ENCODE measurements around the gene FNDC4. TPM values are rescaled to one million over a fixed set of nuclear protein-coding genes. Genes with fewer than 3 reads are reported as not detected.

FNDC4 gene
- total RNA-seq, 1 experiment from 2014 or later, result 9.0 TPM

DNA sequence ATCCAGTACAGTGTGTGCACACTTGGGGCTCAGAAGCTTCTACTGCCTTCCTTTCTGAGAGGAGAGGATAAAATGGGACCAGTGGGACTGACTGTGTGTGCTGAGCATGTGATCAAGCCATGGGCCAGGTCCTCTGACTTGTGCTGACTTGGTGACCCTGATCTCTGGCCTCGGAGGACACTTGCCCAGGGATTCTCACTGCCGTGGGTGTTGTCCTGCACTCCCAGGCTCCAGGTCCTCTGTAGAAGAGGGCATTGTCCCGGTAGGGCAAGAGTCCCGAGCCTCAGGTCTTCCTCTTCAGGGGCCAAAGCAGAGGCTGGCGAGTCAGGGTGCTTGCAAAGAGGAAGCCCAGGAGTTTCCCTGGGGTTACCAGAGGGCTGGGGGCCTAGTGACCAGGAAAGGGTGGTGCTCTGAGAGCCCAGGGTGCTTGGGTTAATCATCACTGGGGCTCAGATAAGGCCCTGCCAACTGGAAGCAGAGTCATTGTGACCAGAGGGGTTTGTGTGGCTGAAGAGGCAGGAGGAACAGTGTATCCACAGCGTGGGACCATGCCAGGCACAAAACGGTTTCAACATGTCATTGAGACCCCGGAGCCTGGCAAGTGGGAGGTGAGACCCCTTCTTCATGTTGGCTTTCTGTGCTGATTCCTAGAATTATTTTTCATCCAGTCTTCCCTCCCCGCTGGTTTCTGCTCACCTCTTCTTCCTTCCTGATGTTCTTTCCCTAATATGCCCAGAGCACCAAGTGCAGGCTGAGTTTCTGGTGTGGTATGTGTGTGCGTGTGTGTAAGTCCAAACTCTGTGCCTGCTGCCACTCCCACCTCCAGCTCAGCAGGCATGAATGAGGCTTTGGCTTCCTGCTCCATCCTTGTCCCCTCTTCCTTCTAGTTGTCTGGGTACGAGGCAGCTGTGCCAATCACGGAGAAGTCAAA lies 1.6 kb upstream of the FNDC4 start, which contains the start of gene GCKR:
GCKR (plus strand) TSS at position 483 of the 931 bp plus-strand sequence; CDS start at position 549, 66 bp downstream.
- DNase-seq (ENCODE audit: low read depth), result peak; percentile 72
- in situ Hi-C loops (cut with HindIII; ENCODE audit: low pct_unique_long_range_greater_than_20kb, low sequenced_read_pairs), result no loop called here

DNA sequence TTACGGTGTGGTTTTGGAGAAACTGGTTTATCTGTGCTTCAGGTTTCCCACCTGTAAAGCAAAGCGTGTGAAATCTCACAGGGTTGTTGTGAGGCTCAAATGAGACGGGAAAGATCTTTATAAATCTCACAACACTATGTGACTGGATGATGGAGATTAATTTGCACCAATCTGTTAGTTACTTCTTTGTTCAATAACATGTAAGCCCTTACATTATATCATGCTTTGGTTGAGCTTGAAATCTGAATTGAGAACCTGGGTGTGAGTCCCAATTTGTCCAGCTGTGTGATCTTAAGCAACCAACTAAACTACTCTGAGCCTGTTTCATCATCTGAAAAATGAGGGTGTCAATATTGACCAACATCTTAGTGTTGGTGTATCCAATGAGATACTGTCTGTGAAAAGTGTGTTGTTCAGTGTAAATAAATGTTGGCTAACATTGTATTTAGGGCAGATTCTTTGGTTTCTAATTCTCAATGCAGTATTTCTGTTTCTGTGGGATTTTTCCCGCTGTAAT lies 898 bp upstream of the FNDC4 start:
- in situ Hi-C loops (cut with HindIII; ENCODE audit: low pct_unique_long_range_greater_than_20kb, low sequenced_read_pairs), result no loop called here
- DNase-seq (ENCODE audit: low read depth), result no peak

DNA sequence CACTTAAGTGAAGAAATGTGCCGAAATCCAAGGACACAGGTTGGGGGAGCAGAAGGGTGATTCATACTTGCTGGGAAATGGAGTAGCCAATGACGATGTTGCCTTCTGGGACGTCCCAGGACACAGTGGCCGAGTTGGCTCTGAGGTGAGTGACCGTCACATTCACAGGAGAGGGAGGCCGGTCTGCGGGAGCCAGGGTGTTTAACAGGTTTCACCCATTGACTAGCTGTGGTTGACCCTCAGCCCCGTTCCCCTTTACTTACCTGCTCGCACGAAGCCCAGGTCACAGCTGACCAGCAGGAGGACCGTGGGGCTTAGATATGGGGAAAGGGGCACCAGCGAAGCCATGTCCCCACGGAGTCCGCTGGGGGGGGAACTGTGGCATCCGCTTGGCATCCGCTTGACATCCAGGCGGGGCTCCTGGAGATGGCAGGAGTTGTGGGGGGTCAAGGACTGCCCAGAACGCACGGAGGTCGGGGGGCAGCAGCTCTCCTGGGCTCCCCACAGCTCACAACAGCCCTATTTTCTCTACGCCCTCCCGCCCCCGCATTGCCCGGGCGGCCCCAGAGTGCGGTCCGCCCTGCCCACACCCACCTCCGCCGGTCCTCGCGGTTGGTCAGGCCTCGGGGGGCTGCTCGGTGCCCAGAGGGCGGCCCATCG lies 586 bp downstream of the FNDC4 start:
- in situ Hi-C loops (cut with HindIII; ENCODE audit: low pct_unique_long_range_greater_than_20kb, low sequenced_read_pairs), result no loop called here
- no peak for DNase-seq (ENCODE audit: low read depth)

DNA sequence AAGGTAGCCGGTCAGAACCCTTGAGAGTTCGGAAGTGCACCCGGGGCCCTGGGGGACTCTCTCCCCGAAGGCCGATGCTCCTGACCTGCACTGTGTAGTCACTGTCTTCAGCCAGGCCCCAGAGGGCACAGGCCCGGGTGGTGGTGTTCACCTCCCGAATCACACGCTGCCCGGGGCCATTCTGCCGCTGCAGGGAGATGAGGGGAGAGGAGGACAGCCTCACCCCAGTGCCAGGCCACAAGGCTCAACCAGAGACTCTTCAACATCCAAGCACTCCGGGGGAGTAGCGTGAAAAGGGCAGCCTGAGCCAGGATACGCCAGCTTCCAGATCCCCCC lies 1.1 kb downstream of the FNDC4 start:
- no peak for DNase-seq (ENCODE audit: low read depth)
- in situ Hi-C loops (cut with HindIII; ENCODE audit: low pct_unique_long_range_greater_than_20kb, low sequenced_read_pairs), result no loop called here

DNA sequence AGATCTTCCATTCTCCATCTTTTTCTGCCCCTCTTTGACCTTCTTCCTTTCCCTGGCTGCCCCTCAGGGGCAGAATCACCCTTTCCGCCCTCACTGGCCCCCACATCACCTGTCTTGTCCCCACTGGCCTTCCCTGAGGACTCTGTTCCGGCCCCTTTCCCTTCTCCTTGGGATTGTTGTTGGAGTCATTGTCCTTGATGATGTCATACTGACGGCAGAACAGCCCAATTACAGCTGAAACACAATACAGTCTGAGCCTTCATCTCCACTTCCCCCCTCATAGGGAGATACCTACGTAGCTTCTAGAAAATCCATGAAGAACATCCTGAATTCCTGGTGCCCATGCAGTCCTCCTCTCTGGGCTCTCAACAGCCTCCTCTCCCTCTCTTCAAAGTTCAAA lies 2.4 kb downstream of the FNDC4 start:
- in situ Hi-C loops (cut with HindIII; ENCODE audit: low pct_unique_long_range_greater_than_20kb, low sequenced_read_pairs), result no loop called here
- no peak for DNase-seq (ENCODE audit: low read depth)

DNA sequence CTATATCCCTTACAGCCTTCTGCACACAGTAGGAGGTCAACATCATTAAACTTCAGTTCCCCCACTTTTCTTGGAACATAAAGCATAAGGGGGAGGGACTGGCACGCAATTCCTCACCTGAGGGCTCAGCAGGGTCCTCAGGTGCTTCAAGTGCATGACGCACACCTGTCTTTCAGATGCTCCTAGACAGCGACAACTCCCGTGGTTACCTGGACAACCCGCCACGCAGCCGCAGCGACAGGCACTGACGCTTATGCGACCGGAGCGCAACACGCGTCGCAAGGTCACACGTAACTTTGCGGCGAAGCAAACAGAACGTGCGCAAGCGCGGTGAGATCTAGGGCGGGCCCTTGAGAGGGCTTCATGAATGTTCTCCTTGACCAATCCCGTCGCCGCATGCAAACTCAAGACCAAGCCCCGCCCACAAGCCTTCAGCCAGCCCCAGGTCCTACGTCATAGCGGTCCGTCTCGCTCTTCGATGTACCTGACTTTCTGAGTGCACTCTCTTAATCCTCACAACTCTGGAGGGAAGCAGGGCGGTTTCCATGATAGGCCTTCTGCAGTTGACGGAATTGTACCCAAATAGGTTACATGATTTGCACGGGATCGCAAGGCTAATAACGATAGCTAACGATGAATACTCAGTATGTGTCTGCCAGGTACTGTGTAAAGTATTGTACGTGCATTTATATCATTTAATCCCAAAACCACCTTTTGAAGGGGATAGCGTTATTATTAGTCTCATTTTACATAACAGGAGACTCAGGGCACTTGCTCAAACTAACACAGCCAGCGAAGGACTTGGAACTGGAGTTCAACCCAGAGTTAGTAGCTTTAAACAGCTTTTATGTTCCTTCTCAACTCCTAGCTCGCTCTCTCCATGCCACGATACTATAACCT lies 5.3 kb downstream of the FNDC4 start, which contains the start of gene IFT172:
IFT172 (minus strand) TSS at position 246 of the 900 bp plus-strand sequence; CDS start at position 156, 90 bp downstream.
- peak; percentile 99 for DNase-seq (ENCODE audit: low read depth)

DNA sequence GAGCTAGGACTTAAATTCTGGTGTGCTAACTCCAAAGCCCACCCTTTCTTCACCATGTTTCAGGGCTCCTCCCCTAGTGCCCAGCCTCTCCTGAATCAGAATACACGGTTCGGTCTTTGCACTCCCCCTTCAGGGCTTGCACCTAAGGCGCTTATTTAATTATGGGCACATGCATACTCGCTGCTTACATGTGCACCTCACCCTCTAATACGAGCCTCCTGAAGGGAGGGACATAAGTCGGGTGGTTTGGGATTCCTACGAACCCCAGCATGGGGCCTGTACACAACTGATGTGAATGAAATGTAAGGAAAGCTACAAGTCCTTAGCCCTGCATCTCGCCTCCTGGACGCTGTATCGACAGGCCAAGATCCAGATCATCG lies 5.9 kb downstream of the FNDC4 start:
- no peak for DNase-seq (ENCODE audit: low read depth)
- in situ Hi-C loops (cut with HindIII; ENCODE audit: low pct_unique_long_range_greater_than_20kb, low sequenced_read_pairs), result no loop called here

More for the DNA sequence above, 5.3 kb downstream of the FNDC4 start, which contains the start of gene IFT172:
- in situ Hi-C loops (cut with HindIII; ENCODE audit: low pct_unique_long_range_greater_than_20kb, low sequenced_read_pairs), result no loop called here

DNA sequence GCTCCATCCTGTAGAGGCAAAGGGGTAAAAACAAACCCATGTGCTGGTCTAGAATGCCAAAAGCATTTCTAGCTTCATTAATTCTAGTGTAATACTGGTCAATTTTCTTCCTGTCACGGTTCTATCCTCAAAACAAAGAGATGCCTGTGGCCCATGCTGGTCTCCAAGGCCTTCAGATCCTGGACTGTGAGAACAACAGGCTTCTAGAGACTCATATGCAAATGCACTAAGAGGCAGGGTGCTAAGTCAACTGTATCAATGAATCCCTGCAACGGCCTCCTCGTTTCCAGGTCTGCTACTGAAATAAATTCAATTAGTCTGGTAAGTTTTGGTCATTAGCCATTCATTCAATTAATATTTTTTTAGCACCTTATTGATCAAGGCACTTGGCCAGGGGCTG lies 9.5 kb downstream of the FNDC4 start:
- in situ Hi-C loops (cut with HindIII; ENCODE audit: low pct_unique_long_range_greater_than_20kb, low sequenced_read_pairs), result no loop called here

DNA sequence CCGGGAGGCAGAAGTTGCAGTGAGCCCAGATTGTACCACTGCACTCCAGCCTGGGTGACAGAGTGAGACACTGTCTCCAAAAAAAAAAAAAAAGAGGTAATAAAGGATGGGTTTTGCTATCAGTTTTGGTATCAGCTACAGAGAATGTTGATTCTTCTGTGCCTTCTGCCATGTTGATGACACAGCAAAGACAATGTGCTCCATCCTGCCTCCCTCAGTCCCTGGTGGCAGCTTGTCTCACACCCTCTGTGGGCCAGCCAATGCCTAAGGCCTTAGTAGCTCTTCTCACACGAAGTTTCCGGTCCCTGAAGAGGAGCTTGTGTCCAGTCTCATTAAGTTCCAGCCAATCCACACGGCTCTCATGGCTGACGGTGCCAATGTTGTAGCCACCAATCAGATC lies 23.0 kb downstream of the FNDC4 start:
- DNase-seq (ENCODE audit: low read depth), result no peak
- in situ Hi-C loops (cut with HindIII; ENCODE audit: low pct_unique_long_range_greater_than_20kb, low sequenced_read_pairs), result no loop called here

More for the DNA sequence above, 9.5 kb downstream of the FNDC4 start:
- DNase-seq (ENCODE audit: low read depth), result no peak

DNA sequence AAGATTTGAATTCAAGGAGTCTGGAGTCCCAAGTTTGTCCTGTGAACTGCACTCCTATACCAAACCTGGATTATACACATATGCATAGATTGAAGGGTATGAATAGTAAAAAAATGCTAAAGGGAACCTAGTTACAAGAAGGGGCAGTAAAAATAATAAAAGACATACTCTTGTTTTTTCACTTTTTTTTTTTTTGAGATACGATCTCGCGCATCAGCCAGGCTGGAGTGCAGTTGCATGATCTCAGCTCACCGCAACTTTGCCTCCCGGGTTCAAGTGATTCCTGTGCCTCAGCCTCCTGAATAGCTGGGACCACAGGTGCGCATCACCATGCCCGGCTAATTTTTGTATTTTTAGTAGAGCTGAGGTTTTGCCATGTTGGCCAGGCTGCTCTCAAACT lies 30.6 kb downstream of the FNDC4 start:
- DNase-seq (ENCODE audit: low read depth), result no peak
- in situ Hi-C loops (cut with HindIII; ENCODE audit: low pct_unique_long_range_greater_than_20kb, low sequenced_read_pairs), result no loop called here

DNA sequence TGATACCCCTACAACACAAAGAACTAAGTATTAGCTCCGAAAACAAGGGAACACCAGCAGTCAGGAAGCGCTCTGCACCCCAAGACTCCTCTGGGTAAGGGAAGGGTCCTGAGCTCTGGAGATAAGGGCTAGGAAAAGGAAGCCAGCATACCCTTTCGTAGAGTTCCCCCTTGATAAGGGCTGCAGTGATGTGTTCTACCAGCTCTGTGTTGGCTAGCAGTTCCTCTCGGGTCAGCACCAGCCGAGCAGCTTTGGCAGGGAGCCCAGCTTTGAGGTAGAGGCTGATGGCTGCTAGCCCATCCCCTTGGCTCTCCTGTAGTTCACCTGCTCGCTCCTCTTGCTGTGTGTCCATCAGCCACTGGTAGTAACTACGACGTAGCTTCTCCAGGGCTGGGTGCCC lies 33.9 kb downstream of the FNDC4 start:
- in situ Hi-C loops (cut with HindIII; ENCODE audit: low pct_unique_long_range_greater_than_20kb, low sequenced_read_pairs), result no loop called here
- DNase-seq (ENCODE audit: low read depth), result no peak

DNA sequence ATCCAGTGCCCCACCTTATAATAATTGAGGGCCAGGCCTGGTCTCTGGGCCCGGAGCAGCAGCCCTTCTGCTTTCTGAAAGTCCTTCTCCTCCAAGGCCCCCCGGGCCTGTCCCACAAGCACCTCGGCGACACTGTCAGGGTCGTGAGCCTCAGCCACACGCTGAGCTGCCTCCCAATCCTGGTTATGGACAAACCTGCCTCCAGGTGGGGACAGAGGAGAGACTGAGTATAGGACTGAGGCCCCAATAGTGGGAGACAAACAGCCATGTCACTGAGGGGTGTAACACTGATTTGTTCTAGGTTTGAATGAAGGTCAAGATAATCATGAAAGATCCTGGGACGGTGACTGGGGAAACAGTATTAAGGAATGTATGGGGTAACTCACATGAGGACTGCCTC lies 41.0 kb downstream of the FNDC4 start:
- DNase-seq (ENCODE audit: low read depth), result no peak
- in situ Hi-C loops (cut with HindIII; ENCODE audit: low pct_unique_long_range_greater_than_20kb, low sequenced_read_pairs), result no loop called here

DNA sequence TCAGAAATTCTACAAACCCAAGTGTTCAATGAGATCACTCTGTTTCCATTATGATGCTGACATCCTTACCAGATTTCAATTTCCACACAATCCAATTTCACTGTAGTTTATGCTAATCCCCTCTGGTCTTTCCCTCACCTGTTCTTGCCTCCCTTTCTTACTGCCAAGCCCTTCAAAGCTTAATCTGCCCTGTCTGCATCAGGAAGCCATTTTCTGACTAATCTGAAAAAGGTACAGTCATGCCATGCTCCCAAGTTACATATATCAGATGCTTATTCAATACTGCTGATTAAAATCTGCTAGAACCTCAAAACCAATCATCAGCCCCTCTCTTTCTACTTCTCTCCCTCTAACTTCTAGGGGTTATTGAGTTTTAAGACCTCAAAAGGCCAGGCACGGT lies 43.9 kb downstream of the FNDC4 start:
- DNase-seq (ENCODE audit: low read depth), result no peak
- in situ Hi-C loops (cut with HindIII; ENCODE audit: low pct_unique_long_range_greater_than_20kb, low sequenced_read_pairs), result no loop called here

DNA sequence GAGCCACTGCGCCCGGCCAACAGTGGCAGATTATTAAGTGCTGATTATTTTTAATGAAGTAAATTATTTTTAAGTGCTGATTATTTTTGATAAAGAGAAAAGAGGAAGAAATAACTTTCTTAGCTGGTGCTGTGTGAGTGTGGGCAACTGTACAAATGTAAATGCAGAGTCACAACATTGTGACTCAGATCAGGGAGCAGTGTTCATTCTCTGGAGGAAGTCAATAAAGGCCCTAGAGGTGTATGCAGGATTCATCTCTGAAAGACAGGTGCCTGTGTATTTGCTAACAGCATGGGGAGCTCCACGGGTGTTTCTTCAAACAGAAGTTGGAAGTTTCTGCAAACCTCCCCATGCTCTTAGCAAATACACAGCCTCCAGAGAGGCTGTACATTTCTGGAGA lies 46.6 kb downstream of the FNDC4 start:
- no peak for DNase-seq (ENCODE audit: low read depth)
- in situ Hi-C loops (cut with HindIII; ENCODE audit: low pct_unique_long_range_greater_than_20kb, low sequenced_read_pairs), result no loop called here

DNA sequence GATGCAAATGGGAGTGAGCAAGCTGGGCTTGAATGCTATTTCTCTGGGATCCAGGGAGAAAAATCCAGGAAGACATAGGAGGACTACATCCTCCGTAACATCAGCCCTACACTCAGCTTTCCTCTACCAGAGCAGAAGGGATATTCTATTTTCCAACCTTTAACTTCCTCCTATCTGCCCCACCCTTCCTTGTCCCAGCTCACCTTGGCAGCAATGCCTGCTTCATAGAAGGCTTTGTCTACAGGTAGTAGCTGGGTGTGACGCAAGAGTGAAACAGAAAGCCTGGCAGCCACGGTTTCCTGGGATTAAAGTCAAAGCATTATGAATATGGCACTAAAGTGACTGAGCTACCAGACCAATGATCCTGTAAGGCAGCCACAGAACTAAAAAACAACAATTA lies 48.9 kb downstream of the FNDC4 start:
- DNase-seq (ENCODE audit: low read depth), result no peak
- in situ Hi-C loops (cut with HindIII; ENCODE audit: low pct_unique_long_range_greater_than_20kb, low sequenced_read_pairs), result no loop called here

DNA sequence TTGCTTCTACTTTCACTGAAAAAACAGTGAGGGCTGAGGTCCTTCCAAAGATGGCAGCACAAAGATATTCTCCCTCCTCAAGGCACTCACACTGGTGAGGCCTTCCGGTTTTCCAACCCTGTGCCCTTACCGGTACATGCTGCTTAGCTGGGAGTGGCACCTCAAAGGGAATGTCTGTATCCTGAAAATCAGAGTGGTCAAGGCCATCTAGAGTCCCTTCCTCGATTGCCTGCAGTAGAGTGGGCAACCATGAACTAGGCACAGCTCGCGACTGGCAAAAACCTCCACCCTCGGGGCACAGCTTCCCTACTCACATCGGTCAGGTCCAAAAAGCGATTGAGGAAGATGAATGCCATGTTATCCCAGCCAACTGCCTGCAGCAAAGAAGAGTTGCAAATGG lies 49.4 kb downstream of the FNDC4 start:
- in situ Hi-C loops (cut with HindIII; ENCODE audit: low pct_unique_long_range_greater_than_20kb, low sequenced_read_pairs), result no loop called here
- DNase-seq (ENCODE audit: low read depth), result no peak

DNA sequence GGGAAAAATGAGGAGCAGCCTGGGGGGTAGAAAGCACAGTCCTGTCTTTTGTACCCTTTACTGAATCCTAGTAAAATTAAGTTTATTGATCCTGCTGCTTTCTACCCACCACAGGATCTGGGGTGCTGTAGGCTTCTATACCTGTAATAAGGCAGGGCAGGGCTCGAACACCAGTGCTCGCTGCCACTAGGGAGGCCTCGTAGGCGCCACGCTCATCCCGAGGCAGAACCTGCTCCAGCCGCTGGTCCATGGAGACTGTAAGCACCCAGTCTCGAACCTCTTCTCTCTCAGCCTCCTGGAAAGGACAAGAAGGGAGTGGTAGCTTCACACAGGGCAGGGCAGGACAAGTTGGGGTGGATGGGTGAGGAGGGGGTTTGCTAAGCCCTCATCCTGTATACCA lies 49.8 kb downstream of the FNDC4 start:
- in situ Hi-C loops (cut with HindIII; ENCODE audit: low pct_unique_long_range_greater_than_20kb, low sequenced_read_pairs), result no loop called here
- DNase-seq (ENCODE audit: low read depth), result no peak

DNA sequence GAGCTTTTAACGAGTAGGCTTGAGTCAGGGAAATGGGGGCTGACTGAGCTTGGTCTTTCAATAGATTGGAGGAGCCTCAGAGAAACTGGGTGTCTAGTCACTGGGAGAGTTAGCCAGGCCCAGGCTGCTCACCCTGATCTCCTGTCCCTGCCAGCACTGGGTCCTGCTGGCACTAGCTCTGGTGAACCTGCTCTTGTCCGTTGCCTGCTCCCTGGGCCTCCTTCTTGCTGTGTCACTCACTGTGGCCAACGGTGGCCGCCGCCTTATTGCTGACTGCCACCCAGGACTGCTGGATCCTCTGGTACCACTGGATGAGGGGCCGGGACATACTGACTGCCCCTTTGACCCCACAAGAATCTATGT lies 52.1 kb downstream of the FNDC4 start:
- in situ Hi-C loops (cut with HindIII; ENCODE audit: low pct_unique_long_range_greater_than_20kb, low sequenced_read_pairs), result no loop called here
- DNase-seq (ENCODE audit: low read depth), result no peak
